Testis (tissue), 2 donors: ENCODE results near the gene PSMF1.

ENCODE experiments used
- CTCF ChIP-seq, 3 experiments: fragments of 450-650 bp in 2 of 3; fragments of 200-600 bp in 1 of 3; sonication (generic) in 1 of 3; IDR thresholded peaks; one replicate each; pipeline ENCODE4 v1.5.1; 2016 to 2019; ENCODE audit warnings: antibody characterized with exemption in 3 of 3, mild to moderate bottlenecking in 2 of 3, moderate library complexity in 1 of 3
- POLR2A ChIP-seq: fragments of 450-650 bp; IDR thresholded peaks from one replicate; pipeline ENCODE4 v1.6.1; 2017; ENCODE audit warnings: antibody characterized with exemption, mild to moderate bottlenecking, moderate library complexity

GRCh38 chr20:1085492-1086276, 32.7 kb upstream of the PSMF1 start:
- no peak for TF ChIP-seq CTCF (IDR thresholded peaks at IDR 0.05)
- no peak for TF ChIP-seq POLR2A
